NCI-H2196 treated with DMSO at 0.1 percent for 48 hours (cell line): Measurements from ENCODE around the gene DYDC1.
"Not testable (repeated sequence)": the region's sequence is repeated elsewhere in the genome, so short reads cannot be mapped to it uniquely, and the experiment has no call there.

Experiments
- DNase-seq: peaks from one replicate; lab custom pipeline; 2025; ENCODE audit not compliant: unreplicated experiment; lab: John Stamatoyannopoulos, UW

DYDC1 gene

DNA sequence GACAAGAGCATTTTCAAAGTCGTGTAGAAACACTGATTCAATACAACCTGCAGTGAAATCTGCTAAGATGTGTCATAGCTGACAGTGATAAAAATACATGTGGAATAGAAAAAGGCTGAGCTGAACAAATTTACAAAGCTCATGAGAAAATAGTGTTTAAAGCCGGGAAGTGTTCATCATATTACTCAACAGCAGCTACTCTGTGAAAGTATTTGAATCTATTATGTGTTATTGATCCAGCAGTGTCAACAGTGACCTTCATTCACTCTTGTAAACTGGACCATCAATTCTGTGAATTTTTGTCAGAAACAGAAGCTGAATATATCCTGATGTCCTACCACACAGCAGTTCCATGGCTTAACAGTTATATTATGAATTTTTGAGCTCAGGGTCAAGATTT lies 11.6 kb downstream of the DYDC1 start:
- DNase-seq: no peak

DNA sequence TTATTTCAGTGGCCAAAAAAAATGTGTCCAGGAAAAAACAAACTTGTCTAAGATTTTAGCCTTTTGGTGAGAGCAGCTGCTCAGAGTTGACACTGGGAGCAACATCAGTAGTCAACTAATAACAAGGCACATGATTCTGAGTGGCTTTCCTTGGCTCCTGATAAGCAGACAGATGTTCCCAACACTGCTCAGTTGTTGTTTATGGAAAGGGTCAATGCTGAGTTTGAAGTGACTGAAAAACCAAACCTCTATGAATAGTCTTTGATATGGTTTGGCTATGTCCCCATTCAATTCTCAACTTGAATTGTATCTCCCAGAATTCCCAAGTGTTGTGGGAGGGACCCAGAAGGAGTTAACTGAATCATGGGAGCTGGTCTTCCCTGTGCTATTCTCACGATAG lies 12.3 kb downstream of the DYDC1 start:
- DNase-seq: no peak

DNA sequence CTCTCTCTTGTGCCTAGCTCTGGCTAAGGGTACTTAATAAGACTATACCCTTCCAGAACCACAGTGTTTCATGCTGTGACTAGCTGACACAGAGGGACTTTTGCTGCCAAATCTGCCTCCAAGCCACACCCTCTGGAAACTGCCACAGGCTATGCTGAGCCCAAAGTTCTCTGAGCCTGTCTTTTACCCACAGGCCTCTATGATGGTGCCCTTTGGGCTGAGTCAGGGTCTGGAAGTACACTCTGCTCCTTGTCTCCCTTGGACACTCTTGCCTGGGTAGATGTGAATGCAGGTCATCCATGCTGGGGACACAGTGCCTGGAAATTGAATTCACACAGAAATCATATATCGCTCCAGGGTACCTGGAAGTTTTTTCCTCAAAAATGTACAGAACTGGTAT lies 22.6 kb downstream of the DYDC1 start:
- DNase-seq: no peak

DNA sequence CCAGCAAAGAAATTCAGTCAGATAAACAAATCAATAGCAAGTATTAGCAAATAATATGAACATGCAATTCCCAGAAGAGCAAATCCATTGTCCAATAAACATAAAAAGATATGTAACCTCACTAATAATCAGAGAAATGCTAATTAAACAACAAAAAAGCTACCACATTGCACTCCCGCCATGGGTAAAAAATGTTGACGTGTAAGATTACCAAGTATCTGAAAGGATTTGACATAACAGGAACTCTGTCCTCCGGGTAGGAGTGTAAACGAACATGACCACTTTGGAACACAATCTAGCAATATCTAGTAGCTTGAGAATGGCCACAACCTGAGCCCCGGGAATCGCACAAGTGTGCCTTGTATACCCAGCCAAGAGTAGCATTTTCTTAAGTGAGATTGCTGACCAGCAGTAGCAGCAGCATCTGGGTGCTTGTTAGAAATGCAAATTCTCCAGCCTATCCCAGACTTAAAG lies 31.6 kb downstream of the DYDC1 start:
- DNase-seq: no peak

DNA sequence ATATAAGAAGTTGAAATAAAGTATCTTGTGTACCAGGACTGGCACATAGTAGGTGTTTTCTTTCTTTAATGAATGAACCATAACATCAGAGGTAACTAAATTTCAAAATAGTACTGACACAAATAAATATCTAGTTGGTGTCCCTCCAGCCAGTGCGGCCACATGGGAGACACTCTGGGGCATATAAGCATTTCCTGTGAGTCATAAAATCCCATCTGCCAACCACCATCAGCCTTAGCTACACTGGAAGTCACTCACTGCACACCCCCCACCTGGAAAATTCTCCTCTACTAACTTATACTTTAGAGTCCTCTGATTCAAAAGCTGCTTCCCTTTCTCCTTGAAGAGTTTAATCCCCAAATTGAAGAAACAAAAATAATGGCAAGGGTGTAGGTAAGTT lies 32.5 kb downstream of the DYDC1 start:
- no peak for DNase-seq

DNA sequence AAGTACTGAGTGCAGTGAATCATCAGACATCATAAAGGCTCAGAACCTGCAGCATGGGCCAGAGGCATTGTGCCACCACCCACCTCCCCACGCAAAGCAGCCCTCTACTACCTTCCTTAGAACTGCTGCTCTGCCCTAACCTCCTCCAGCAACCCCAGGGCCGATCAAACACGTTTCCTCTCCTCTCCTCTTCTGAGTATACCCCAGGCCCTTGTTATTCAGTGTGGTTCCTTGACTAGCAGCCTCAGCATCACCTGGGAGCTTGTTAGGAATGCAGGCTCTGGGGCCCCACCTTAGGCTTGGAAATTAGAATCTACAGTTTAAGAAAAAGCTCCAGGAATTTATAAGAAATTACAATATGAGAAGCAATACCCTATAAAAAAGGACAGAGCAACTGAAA lies 33.2 kb downstream of the DYDC1 start:
- no peak for DNase-seq

DNA sequence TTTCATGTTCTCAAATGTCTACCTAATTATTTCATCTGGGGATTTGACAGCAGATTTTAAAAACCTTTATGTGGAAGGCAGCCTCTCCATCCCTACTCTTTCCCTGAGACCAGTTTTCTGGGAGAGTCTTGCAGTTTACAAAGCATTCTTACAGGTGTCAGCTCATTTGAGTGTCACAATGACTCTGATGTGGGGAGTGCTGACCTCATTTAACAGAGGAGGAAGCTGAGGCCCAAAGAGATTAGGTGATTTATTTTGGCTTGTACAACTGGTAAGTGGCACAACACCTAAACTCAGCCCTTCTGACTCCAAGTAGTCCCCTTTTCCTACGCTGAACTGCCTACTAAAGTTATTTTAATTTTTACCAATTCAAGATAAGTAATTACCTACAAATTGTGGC lies 33.8 kb downstream of the DYDC1 start:
- no peak for DNase-seq

DNA sequence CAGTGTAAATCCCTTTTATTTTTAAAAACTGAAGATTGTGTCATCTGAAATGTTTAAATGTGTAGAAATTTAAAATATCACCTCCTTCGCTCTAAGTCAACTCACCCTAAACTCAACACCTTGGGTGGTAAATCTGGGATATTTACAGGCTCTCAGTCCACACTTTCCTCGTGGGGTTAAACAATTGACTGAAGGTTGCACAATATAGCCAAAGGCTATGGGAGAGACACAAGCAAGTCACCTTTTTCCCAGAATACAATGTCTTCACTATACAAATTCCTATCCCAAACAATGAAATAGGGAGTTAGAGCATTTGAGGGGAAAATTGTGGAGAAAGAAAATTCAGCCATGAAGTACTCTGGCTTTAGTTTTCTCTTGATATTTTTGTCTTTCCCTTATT lies 34.4 kb downstream of the DYDC1 start:
- DNase-seq: no peak

DNA sequence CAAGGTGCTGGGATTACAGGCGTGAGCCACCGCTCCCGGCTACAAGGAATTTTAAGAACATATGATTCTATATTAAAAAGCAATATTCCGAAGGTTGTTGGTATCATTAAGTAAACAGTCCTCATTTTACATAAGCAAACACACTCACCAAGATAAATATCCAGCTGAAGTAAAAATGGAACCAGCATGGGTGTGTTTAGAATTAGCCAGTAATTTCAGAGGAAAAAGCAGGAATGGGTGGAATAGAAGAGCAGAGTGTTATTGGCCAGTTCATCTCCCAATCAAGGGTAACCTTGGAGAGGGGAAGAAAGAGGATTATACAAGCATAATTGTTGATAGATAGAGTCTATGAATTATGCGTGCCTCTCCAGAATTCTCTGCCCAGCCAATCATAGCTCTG lies 35.4 kb downstream of the DYDC1 start:
- DNase-seq: no peak

DNA sequence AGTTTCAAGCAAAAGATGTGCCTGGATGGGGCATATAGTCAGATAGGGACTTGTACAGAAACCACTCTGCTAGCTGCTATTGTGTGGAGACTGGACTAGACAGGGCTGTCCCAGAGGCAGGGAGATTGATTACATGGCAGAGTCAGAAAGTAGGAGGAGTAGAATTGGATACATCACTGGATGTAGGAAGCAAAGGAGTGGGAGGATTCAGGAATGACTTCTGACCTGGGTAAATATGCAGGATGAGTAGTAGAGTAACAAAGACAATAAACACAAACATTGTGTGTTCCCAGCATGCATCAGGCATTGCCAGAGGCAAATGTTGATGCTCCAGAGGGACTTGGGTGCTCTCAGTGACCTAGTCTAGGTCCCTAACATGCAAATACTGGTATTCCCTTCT lies 36.2 kb downstream of the DYDC1 start:
- no peak for DNase-seq

DNA sequence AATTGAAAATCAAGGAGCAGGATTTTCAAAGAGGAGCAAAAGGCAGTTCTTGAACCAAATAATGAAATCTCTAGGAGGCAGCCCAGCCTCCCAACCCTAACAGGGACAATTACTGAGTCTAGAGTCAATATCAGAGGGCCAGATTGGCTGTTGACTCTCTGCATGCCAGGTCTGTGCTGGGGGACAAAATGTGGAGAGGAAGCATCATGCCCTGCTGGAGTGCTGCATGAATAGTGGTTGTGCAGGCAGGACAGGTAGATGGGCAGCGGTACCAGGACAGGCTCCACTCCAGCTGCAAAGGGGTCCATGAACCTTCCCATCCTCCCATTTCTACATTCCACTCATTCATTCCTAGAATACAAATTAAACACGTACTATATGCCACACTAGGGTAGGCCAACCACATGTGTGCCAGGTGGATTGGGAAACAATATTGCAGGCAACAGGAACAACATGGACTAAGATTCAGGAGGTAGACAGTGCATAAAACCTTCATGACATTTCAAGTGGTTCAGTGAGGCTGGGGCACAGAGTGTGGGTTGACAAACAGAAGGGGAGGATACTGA lies 36.7 kb downstream of the DYDC1 start:
- no peak for DNase-seq

DNA sequence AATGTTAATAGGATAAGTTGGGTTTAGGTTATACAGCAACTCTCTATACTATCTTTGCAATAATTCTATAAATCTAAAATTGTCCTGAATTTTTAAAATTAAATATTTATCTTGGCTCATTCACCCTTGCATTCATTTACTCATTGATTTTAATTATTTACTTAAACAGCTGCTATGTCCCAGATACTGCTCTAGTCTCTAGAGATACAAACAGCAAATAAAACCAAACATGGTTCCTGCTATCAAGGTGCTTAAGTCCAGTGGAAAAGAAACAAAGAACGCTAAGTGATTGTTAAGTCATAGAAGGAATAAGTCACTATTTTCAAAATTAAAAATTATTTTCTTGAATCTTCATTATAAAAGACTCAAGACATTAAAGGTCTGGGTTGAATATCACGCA lies 37.2 kb downstream of the DYDC1 start:
- no peak for DNase-seq

DNA sequence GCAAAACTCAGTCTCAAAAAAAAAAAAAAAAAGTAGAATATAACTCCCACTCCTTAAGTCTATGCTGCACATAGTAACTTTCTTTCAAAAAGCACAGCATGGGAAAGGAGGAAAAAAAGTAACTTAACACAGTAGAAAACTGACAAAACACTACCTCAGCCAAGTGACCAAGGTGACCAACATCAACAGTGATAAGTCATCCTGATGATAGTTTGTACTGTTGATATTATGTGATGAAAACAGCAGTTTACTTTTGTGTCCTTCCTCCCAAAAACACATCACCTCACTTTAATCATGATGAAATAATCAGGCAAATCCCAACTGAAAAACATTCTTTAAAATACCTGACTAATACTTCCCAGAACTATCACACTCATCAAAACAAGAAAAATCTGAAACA lies 37.8 kb downstream of the DYDC1 start:
- DNase-seq: no peak

DNA sequence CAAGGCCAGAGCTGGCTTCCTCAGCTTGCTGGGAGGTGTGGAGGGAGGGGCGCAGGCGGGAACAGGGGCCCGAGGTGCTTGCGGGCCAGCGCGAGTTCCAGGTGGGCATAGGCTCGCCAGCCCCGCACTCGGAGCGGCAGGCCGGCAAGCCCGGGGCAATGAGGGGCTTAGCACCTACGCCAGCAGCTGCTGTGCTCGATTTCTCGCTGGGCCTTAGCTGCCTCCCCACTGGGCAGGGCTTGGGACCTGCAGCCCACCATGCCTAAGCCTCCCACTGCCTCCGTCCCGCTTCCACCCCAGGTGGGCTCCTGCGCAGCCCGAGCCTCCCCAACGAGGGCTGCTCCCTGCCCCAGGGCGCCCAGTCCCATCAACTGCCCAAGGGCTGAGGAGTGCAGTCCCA lies 41.2 kb downstream of the DYDC1 start:
- DNase-seq: no peak

DNA sequence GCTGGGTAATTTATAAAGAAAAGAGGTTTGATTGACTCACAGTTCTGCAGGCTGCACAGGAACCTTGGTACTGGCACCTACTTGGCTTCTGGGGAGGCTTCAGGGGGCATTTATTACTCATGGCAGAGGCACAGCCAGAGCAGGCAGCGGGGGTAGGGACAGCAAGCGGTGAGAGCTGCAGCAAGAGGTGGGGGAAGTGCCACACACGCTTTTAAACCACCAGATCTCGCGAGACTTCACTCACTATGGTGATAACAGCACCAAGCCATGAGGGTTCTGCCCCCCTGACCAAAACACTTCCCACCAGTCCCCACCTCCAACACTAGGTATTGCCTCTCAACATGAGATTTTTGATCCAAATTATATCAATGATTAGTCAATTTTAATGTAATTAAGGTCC lies 43.0 kb downstream of the DYDC1 start:
- DNase-seq: no peak

DNA sequence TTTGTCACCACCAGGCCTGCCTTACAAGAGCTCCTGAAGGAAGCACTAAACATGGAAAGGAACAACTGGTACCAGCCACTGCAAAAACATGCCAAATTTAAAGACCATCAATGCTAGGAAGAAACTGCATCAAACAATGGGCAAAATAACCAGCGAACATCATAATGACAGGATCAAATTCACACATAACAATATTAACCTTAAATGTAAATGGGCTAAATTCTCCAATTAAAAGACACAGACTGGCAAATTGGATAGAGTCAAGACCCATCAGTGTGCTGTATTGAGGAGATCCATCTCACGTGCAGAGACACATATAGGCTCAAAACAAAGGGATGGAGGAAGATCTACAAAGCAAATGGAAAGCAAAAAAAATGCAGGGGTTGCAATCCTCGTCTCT lies 50.6 kb downstream of the DYDC1 start:
- DNase-seq: not testable (repeated sequence)

DNA sequence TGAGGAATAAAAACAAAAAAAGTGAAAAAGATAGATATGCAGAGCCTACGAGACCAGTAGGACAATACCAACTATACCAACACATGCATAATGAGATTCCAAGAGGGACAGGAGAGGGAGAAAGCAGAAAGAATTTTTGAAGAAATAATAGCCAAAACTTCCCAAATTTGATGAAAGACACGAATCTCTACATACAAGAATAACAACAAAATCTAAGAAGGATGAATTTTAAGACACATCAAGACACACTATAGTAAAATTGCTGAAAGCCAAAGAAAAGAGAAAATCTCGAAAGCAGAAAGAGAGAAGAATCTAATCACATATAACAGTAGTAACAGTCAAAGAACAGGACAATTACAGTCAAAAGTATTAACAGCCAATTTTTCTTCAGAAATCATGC lies 59.6 kb downstream of the DYDC1 start:
- no peak for DNase-seq

DNA sequence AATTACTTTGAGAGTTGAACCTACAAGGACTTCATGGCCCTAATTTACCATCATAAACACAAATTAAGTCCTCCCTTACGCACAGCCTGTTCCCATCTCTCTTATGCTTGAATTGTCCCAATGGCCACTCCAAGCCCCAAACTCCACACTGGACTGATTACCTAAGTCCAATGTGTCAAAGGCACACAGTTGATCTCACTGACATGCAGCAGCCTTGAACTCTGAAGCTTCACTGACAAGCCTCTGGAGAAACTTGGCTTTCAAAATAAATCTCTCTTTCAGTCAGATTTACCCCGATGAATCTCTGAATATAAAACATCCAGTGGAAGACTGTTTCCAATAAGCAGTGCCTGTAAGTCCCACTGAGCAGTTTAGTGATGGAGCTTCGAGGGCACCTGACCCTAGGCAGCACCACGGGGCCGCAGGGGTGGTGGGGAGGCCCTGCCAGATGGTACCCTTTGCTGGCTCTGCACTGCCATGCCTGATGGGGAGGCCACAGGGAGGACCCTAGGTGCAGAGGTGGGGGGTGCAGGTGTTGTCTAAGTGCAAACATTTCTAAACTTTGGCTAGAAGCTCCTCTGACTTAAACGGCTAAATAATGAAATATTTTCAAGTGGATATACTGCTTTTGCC lies 63.8 kb downstream of the DYDC1 start:
- DNase-seq: no peak

DNA sequence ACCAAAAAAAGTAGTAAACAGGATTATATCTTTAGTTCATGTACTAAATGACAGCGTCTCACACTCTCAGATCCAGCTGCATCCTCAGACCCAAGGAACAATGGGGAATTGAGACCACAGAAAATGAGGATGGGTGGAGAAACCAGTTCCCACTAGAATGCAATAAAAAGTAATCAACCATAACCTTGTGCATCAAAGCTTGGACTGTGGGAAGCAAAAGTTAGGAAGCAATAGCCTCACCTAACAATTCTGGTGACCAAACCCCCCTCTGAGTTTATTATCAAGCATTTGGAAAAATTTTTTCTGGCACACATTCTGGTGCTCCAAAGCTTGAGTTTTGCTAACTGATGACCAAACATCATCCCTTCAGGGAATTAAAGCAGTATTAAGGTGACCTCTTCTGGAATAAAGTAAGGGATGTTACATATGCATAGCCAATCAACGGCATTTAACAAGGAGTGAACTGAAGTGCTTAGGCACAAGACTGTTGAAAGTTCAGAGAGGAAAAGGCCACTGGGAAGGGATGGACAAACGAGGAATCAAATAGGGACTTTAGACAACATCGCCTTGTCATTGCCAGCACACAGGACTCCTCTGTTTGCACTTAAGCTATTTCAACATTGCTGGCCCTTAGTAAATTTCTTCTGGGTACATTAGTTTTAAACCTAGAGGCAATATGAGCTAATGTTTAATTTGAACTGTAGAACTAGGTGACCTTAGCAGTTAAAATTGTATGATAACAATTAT lies 65.9 kb downstream of the DYDC1 start:
- no peak for DNase-seq

DNA sequence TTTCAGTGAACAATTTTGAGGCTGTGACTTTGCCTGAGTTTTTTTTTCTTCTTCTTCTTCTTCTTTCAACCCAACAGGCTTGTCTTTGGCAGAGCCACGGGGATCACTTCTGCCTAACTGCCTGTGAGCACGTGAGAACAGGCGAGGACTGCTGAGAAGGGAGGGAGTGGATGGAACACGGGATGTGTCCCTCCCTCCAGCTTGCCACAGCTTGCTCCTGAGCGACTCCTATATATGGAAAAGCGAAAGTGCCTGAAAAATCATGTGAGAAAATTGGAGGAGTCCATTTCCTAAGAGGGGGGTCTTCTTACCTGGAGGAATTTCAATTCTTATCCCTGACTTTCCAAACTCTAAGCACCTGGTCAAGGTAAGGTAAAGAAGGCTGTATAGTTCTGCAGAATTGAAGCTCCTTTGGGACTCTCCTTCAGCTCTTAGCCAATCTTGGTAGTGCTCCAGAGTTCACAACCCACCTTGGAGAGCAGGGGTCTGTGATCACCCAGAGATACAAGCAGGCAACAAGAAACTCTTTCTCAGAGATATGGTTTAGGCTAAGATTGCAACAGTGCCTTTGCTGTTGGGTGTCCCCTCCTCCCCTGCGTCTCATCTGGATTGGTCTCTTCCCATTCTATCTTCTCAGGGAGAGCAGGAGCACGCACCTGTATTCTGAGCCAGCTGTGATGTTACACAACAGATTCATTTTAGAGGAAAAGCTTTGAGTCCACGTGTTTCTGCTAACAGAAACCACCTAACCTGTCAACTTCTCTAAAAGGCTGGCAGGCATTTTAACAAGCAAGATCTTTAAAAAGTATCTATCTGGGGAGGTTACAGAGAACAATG lies 66.9 kb downstream of the DYDC1 start, which contains the start of gene MAT1A:
Gene MAT1A, minus strand, starts transcription at position 208 of the 837 bp plus-strand sequence. CDS start 235 bp downstream, outside the sequence.
- peak; percentile 6 for DNase-seq

DNA sequence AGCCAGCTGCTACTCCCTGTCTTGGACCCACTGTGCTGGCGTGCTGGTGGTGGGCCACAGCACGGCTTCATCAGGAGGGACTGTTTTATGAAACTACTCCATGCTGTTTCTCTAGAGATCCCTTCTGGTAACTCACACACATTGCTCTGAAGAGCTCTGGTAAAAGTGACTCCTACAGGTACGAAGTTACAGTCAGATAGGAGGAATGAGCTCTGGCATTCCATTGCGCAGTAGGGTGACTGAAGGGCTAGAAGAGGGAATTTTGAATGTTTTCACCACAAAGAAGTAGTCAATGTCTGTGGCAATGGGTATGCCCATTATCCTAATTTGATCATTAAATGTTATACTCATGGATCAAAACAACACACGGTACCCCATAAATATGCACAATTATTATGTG lies 67.7 kb downstream of the DYDC1 start:
- no peak for DNase-seq
